ENCODE results near the gene ZNF778. TPM values are rescaled to one million over a fixed set of nuclear protein-coding genes. Genes with fewer than 3 reads are reported as not detected.

The ZNF778 gene
- total and polyA plus RNA-seq, 10 of the 15 experiments (the other 5 are each of a cell fraction or from before 2014, with no cell fraction given) = 0.20 to 9.7 (median 4.1) TPM

GRCh38 chr16:89190150-89190958, 27.1 kb upstream of the ZNF778 start:
- Histone ChIP-seq H3K27me3 (replicated peaks in 1 of 2; ENCODE audit: control insufficient read depth in 2 of 2, insufficient read depth in 2 of 2, low read length in 1 of 2) (no peaks in the 10 kb centered on the region), H3K9me3 (replicated peaks; ENCODE audit: control insufficient read depth, insufficient read depth, low read length) (no peaks in the 10 kb centered on the region), H3K9ac (ENCODE audit: control insufficient read depth, insufficient read depth, low read length) (no peak overlapping the region), H3K4me2 (ENCODE audit: control insufficient read depth, insufficient read depth) (no peak overlapping the region), H4K20me1 (ENCODE audit: control insufficient read depth, insufficient read depth) (no peaks in the 10 kb centered on the region), H3K36me3 (ENCODE audit: control insufficient read depth in 2 of 2, insufficient read depth in 2 of 2, low read length in 1 of 2) (no peaks in the 10 kb centered on the region), H3K4me3 (no peak overlapping the region), H3K79me2 (ENCODE audit: control insufficient read depth, insufficient read depth, low read length) (no peaks in the 10 kb centered on the region), H3K4me1 (ENCODE audit: control insufficient read depth, insufficient read depth, low read length) (no peaks in the 10 kb centered on the region), H2AFZ (ENCODE audit: control insufficient read depth, low read depth, low read length) (no peak overlapping the region), H3K27ac (ENCODE audit: control insufficient read depth, insufficient read depth) (no peak overlapping the region)
- ATAC-seq (no peak), DNase-seq (ENCODE audit: low read depth, low spot score) (no peak), FAIRE-seq (no peak)
- intact Hi-C loops (cut with micrococcal nuclease; ENCODE audit: unreplicated experiment) = no loop called here
- in situ Hi-C loops (cut with MboI) = no loop called here
- CTCF ChIA-PET = no interaction called here
- POLR2A ChIA-PET = no interaction called here
- peak; percentile 47 for TF ChIP-seq MEF2B (IDR thresholded peaks at IDR 0.05; ENCODE audit: partially characterized antibody, poor library complexity, severe bottlenecking)
- no peak for TF ChIP-seq EP300 (IDR thresholded peaks at IDR 0.05; ENCODE audit: borderline replicate concordance in 1 of 2, control insufficient read depth in 1 of 2, low read depth in 2 of 2, low read length in 2 of 2)
- SMC1A ChIA-PET (ENCODE audit: uncharacterized antibody, unreplicated experiment) = no interaction called here
- WGBS (ENCODE audit: insufficient coverage, insufficient replicate concordance, low lambda C conversion rate, missing lambda C conversion rate) = 57% methylated on average over 26 of the region's 28 CpGs
- BruUV-seq (replicated peaks) = no TSS peak
- RAD21 ChIA-PET (ENCODE audit: unreplicated experiment) = no interaction called here

GRCh38 chr16:89191033-89191900, 26.2 kb upstream of the ZNF778 start:
- CTCF ChIA-PET = no interaction called here
- no peak overlapping the region for H3K9ac ChIP-seq (ENCODE audit: control insufficient read depth, insufficient read depth, low read length)
- DNase-seq (ENCODE audit: low read depth, low spot score) = no peak
- H3K9me3 ChIP-seq (replicated peaks; ENCODE audit: control insufficient read depth, insufficient read depth, low read length) = no peaks in the 10 kb centered on the region
- H3K4me3 ChIP-seq = no peak overlapping the region
- H3K4me1 ChIP-seq (ENCODE audit: control insufficient read depth, insufficient read depth, low read length) = no peaks in the 10 kb centered on the region
- no peaks in the 10 kb centered on the region for H3K79me2 ChIP-seq (ENCODE audit: control insufficient read depth, insufficient read depth, low read length)
- no peak overlapping the region for H3K27ac ChIP-seq (ENCODE audit: control insufficient read depth, insufficient read depth)
- intact Hi-C loops (cut with micrococcal nuclease; ENCODE audit: unreplicated experiment) = no loop called here
- POLR2A ChIA-PET = no interaction called here
- BruUV-seq (replicated peaks) = no TSS peak
- H4K20me1 ChIP-seq (ENCODE audit: control insufficient read depth, insufficient read depth) = no peaks in the 10 kb centered on the region
- TF ChIP-seq EZH2 (IDR thresholded peaks at IDR 0.05; ENCODE audit: borderline replicate concordance, control insufficient read depth, low read depth, low read length) = no peak
- TF ChIP-seq HDAC6 (IDR thresholded peaks at IDR 0.05; ENCODE audit: unreplicated experiment) = no peak
- no peak for TF ChIP-seq CBFB (IDR thresholded peaks at IDR 0.05; ENCODE audit: low read depth)
- TF ChIP-seq ZNF592 (IDR thresholded peaks at IDR 0.05) = no peak
- peak; percentile 18 for TF ChIP-seq BCL3 (IDR thresholded peaks at IDR 0.05; ENCODE audit: borderline replicate concordance, insufficient read depth, low read depth, low read length, poor library complexity, severe bottlenecking)
- H3K36me3 ChIP-seq (ENCODE audit: control insufficient read depth in 2 of 2, insufficient read depth in 2 of 2, low read length in 1 of 2) = no peaks in the 10 kb centered on the region
- H3K4me2 ChIP-seq (ENCODE audit: control insufficient read depth, insufficient read depth) = no peak overlapping the region
- no peak for ATAC-seq
- in situ Hi-C loops (cut with MboI) = no loop called here
- no peak for FAIRE-seq
- WGBS (ENCODE audit: insufficient coverage, insufficient replicate concordance, low lambda C conversion rate, missing lambda C conversion rate) = 69% methylated on average over 38 of the region's 44 CpGs
- H3K27me3 ChIP-seq (replicated peaks in 1 of 2; ENCODE audit: control insufficient read depth in 2 of 2, insufficient read depth in 2 of 2, low read length in 1 of 2) = no peaks in the 10 kb centered on the region
- RAD21 ChIA-PET (ENCODE audit: unreplicated experiment) = no interaction called here
- no peak overlapping the region for H2AFZ ChIP-seq (ENCODE audit: control insufficient read depth, low read depth, low read length)
- SMC1A ChIA-PET (ENCODE audit: uncharacterized antibody, unreplicated experiment) = no interaction called here

All from GM12878 (cell line).